Activated naive CD4-positive, alpha-beta T cell treated with anti-CD3 and anti-CD28 coated beads, Interleukin-2, amount 10 ng/mL, durations not matched to agents 7 days and 5 days (primary cell): ENCODE data around the gene DCHS2.
"Not testable (repeated sequence)": the region's sequence is repeated elsewhere in the genome, so short reads cannot be mapped to it uniquely, and the experiment has no call there.

ENCODE experiments used
- CTCF ChIA-PET: fragments of 350-600 bp; sonication (Branson Sonifier 250); formaldehyde crosslinking; loops from one replicate; lab custom pipeline; 2021; ENCODE audit warnings: antibody characterized with exemption; lab: Charles Lee
- DNase-seq: peaks from one replicate; pipeline ENCODE4 v3.0.0-alpha.2; 2020
- H3K27ac Mint-ChIP-seq: one replicate; pipeline ENCODE4 v1.8.0; 2021; ENCODE audit warnings: mild to moderate bottlenecking, moderate library complexity, mixed read lengths
- H3K27me3 Mint-ChIP-seq: one replicate; pipeline ENCODE4 v1.8.0; 2021; ENCODE audit warnings: mild to moderate bottlenecking, mixed read lengths
- H3K36me3 Mint-ChIP-seq: one replicate; pipeline ENCODE4 v1.8.0; 2021; ENCODE audit warnings: mixed read lengths
- H3K4me1 Mint-ChIP-seq: one replicate; pipeline ENCODE4 v1.8.0; 2021; ENCODE audit warnings: mixed read lengths
- H3K4me3 Mint-ChIP-seq: one replicate; pipeline ENCODE4 v1.8.0; 2021; ENCODE audit warnings: mild to moderate bottlenecking, moderate library complexity, mixed read lengths
- H3K9me3 Mint-ChIP-seq: one replicate; pipeline ENCODE4 v1.8.0; 2021; ENCODE audit warnings: mixed read lengths

Gene DCHS2

GRCh38 chr4:154293427-154293826, 198.2 kb downstream of the DCHS2 start:
- H3K27ac Mint-ChIP-seq, result no peak overlapping the region
- CTCF ChIA-PET, result no interaction called here
- no peaks in the 10 kb centered on the region for H3K9me3 Mint-ChIP-seq
- H3K36me3 Mint-ChIP-seq, result no peaks in the 10 kb centered on the region
- no peak overlapping the region for H3K4me3 Mint-ChIP-seq
- no peaks in the 10 kb centered on the region for H3K27me3 Mint-ChIP-seq
- no peak for DNase-seq
- no peaks in the 10 kb centered on the region for H3K4me1 Mint-ChIP-seq

- DNase-seq, result no peak
- CTCF ChIA-PET, result no interaction called here
- Mint-ChIP-seq H3K36me3 (no peaks in the 10 kb centered on the region), H3K27ac (no peak overlapping the region), H3K4me1 (no peaks in the 10 kb centered on the region), H3K9me3 (no peaks in the 10 kb centered on the region), H3K4me3 (no peak overlapping the region), H3K27me3 (no peaks in the 10 kb centered on the region)
Observed at GRCh38 chr4:154292589-154292988, 199.0 kb downstream of the DCHS2 start.

DNA sequence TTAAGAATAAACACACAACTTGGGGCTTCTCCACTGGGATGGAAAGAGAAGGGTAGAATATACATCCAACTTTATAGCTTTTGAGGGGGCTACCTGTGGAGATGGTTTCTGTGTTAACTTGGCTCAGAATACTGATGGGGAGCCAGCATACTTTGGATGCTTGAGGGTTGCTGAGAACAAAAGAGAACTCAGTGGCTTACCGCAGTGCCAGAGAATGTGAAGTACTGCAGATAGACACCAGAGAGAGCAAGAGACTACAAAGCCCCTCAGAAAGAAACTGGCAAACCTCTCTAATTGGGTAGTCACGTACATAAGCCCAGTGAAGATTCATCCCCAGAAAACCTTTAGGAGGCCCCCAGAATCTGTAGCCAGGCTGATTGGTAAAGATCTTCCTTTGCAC, 214.4 kb downstream of the DCHS2 start:
- Mint-ChIP-seq H3K4me1 (no peaks in the 10 kb centered on the region), H3K27ac (no peak overlapping the region), H3K36me3 (no peaks in the 10 kb centered on the region), H3K4me3 (no peak overlapping the region), H3K27me3 (peaks cover 4% of the 10 kb centered on the region), H3K9me3 (no peaks in the 10 kb centered on the region)
- CTCF ChIA-PET, result no interaction called here
- DNase-seq, result no peak

- no peak for DNase-seq
- Mint-ChIP-seq H3K36me3 (no peaks in the 10 kb centered on the region), H3K27me3 (peaks cover 4% of the 10 kb centered on the region), H3K9me3 (no peaks in the 10 kb centered on the region), H3K4me3 (no peak overlapping the region), H3K27ac (no peak overlapping the region), H3K4me1 (no peaks in the 10 kb centered on the region)
- CTCF ChIA-PET, result no interaction called here
Observed at GRCh38 chr4:154276496-154276895, 215.1 kb downstream of the DCHS2 start.

DNA sequence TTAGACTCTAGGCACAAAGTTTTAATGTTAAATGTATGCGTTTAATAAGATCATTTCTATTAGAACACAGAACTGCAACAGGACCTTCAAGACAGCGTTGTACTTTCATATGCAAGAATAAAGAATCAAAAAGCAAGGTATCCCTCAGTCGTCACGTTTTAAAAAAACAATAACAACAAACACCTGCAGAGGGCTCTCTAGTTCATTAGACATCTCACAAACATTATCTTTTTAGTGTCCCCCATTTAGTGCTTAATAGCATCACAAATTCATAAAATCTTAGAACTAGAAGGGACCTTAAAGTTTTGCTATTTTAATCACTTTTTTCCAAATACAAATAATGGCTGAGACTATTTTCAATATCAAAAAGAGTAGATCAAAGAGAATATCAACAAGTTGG, 236.6 kb downstream of the DCHS2 start:
- CTCF ChIA-PET, result no interaction called here
- H3K9me3 Mint-ChIP-seq, result no peaks in the 10 kb centered on the region
- H3K27me3 Mint-ChIP-seq, result no peaks in the 10 kb centered on the region

GRCh38 chr4:154234576-154234975, 257.0 kb downstream of the DCHS2 start:
- Mint-ChIP-seq H3K9me3 (no peaks in the 10 kb centered on the region), H3K27ac (no peak overlapping the region), H3K36me3 (no peaks in the 10 kb centered on the region), H3K4me1 (no peaks in the 10 kb centered on the region), H3K27me3 (no peaks in the 10 kb centered on the region), H3K4me3 (no peak overlapping the region)
- DNase-seq, result no peak
- CTCF ChIA-PET, result no interaction called here

More for the DNA sequence above, 236.6 kb downstream of the DCHS2 start:
- no peak for DNase-seq
- Mint-ChIP-seq H3K4me3 (no peak overlapping the region), H3K4me1 (no peaks in the 10 kb centered on the region), H3K36me3 (no peaks in the 10 kb centered on the region), H3K27ac (no peak overlapping the region)

- H3K4me1 Mint-ChIP-seq, result no peaks in the 10 kb centered on the region
- no peaks in the 10 kb centered on the region for H3K36me3 Mint-ChIP-seq
- no peak overlapping the region for H3K27ac Mint-ChIP-seq
- no peaks in the 10 kb centered on the region for H3K9me3 Mint-ChIP-seq
- H3K4me3 Mint-ChIP-seq, result no peak overlapping the region
- no peak for DNase-seq
- no peaks in the 10 kb centered on the region for H3K27me3 Mint-ChIP-seq
- CTCF ChIA-PET, result no interaction called here
Observed at GRCh38 chr4:154231806-154232478, 259.7 kb downstream of the DCHS2 start.

DNA sequence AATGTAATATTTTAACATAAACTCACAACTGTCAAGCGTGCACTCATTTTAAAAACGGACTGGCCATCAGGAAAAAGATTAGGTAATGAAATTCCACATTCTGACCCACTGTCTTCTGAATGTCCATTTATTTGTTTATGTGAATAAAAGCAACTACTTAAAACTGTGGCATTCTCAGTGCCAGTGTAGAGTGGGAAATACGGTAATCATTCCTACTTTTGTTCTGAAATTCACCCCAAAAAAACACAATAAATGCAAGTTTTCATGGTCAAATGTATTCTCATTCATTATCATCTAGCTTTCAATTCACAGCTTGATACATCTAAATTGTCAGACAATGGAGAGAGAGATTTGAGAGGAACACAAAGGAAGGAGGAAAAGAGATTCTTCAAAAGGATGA, 260.9 kb downstream of the DCHS2 start:
- no peak for DNase-seq
- Mint-ChIP-seq H3K4me3 (no peak overlapping the region), H3K36me3 (no peaks in the 10 kb centered on the region), H3K27ac (no peak overlapping the region), H3K9me3 (no peaks in the 10 kb centered on the region), H3K4me1 (no peaks in the 10 kb centered on the region), H3K27me3 (no peaks in the 10 kb centered on the region)
- CTCF ChIA-PET, result no interaction called here

DNA sequence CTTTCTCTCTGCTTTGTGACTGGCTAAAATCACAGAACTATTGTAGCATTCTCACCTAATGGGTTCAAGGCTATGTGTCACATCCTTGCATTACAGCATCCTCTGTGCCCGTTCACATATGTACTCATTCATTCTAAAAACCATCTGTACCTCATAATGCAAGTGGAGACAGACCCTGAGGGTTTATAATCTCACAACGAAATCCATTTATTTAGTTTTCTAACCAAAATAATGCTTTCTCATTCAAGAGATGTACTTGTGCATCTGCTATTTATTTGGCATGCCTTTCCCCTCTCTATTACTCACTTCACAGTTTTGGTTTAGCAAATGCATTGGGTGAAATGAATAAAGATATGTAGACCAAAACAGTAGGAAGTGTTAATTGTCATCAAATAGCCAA, 261.5 kb downstream of the DCHS2 start:
- no peak for DNase-seq
- H3K4me1 Mint-ChIP-seq, result no peaks in the 10 kb centered on the region
- no peaks in the 10 kb centered on the region for H3K27me3 Mint-ChIP-seq
- no peaks in the 10 kb centered on the region for H3K36me3 Mint-ChIP-seq
- no peaks in the 10 kb centered on the region for H3K9me3 Mint-ChIP-seq
- no peak overlapping the region for H3K4me3 Mint-ChIP-seq
- no peak overlapping the region for H3K27ac Mint-ChIP-seq
- CTCF ChIA-PET, result no interaction called here

DNA sequence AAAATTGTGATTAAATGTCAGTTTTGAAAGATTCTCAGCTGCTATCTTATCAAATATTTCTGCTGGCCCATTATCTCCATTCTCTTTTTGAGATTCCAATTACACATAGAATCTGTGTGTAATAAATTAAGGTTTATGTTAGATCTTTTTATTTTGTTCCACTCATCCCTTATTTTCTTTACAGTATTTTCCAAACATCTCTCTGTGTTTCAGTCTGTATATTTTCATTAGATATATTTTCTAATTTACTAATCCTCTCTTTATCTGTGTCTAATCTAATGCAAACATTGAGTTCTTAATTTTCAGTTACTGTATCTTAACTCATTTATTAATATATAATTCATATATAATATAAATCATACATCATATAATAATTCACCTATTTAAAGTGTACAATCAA, 268.7 kb downstream of the DCHS2 start:
- Mint-ChIP-seq H3K9me3 (peaks cover 6% of the 10 kb centered on the region), H3K4me3 (no peak overlapping the region), H3K4me1 (no peaks in the 10 kb centered on the region), H3K27me3 (no peaks in the 10 kb centered on the region), H3K36me3 (no peaks in the 10 kb centered on the region), H3K27ac (no peak overlapping the region)
- CTCF ChIA-PET, result no interaction called here
- DNase-seq, result no peak

- H3K27ac Mint-ChIP-seq, result no peak overlapping the region
- no peak for DNase-seq
- H3K4me3 Mint-ChIP-seq, result no peak overlapping the region
- peaks cover 4% of the 10 kb centered on the region for H3K27me3 Mint-ChIP-seq
- H3K4me1 Mint-ChIP-seq, result no peaks in the 10 kb centered on the region
- H3K36me3 Mint-ChIP-seq, result no peaks in the 10 kb centered on the region
- CTCF ChIA-PET, result no interaction called here
- H3K9me3 Mint-ChIP-seq, result peaks cover 4% of the 10 kb centered on the region
Observed at GRCh38 chr4:154218051-154218450, 273.5 kb downstream of the DCHS2 start.

GRCh38 chr4:154217384-154217783, 274.2 kb downstream of the DCHS2 start:
- DNase-seq, H3K36me3 Mint-ChIP-seq, CTCF ChIA-PET, H3K4me1 Mint-ChIP-seq, H3K27me3 Mint-ChIP-seq, H3K4me3 Mint-ChIP-seq, H3K9me3 Mint-ChIP-seq, H3K27ac Mint-ChIP-seq: not testable (repeated sequence)

DNA sequence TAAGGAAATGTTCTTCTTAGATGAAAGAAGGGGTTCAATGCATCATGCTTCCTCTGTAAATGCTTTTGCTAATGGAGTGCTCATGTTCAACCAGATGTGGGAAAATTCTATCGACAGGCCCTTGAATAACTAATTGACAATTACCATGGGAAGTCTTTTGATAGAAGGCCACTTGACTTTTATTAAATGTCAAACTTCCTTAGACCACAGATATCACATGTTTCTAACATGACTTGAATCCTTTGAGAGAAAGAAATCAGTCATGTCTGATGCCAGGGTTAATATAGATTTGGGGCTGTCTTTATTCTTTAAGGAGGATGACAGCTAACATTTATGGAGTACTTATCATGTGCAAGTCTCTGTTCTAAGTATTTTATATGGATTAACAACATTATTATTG, 280.1 kb downstream of the DCHS2 start:
- CTCF ChIA-PET, result no interaction called here
- Mint-ChIP-seq H3K27me3 (peaks cover 13% of the 10 kb centered on the region), H3K36me3 (no peaks in the 10 kb centered on the region), H3K4me3 (no peak overlapping the region), H3K9me3 (no peaks in the 10 kb centered on the region), H3K27ac (no peak overlapping the region), H3K4me1 (no peaks in the 10 kb centered on the region)
- DNase-seq, result no peak

DNA sequence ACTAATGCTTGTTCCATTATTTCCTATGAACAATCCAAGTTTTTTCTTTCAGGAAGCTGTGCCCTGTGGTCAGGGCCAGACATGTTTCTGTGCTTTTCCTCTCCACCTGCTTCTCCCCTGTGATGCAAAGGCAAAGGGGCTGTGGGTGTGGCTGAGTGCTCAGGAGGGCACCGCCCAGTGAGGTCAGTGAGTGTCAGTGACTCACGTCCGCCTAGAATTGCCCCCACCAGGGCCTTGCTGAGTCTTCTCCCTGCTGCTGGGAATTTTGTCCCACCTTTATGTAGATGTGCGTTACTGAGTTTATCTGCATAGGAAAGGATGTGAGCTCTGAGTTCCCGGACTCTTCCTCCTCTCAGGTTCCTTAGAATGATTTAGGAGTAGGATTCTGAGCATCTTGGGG, 283.2 kb downstream of the DCHS2 start:
- no peak for DNase-seq
- CTCF ChIA-PET, result no interaction called here
- H3K4me1 Mint-ChIP-seq, result no peaks in the 10 kb centered on the region

DNA sequence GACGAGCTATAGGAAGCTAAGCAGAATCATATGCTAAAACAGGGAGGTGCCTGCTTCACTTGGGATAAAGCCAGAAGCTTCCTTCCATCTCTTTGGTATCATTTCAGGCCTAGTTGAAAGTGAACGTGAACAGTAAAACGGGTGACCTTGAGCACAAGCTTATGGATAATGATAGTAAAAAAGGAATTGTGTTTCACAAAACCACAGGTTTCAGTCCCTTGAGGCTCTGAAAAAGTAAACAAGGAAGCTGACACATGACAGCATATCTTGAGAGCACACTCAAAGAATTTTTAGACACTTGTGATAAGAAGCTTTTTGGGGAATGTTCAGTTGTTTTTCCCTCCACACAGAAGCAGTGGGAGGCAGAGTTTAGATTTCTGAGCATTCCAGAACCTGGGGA, 286.1 kb downstream of the DCHS2 start:
- H3K4me3 Mint-ChIP-seq, result no peak overlapping the region
- no peak overlapping the region for H3K27ac Mint-ChIP-seq
- no peaks in the 10 kb centered on the region for H3K36me3 Mint-ChIP-seq
- H3K9me3 Mint-ChIP-seq, result no peaks in the 10 kb centered on the region
- H3K27me3 Mint-ChIP-seq, result peaks cover 6% of the 10 kb centered on the region
- CTCF ChIA-PET, result no interaction called here
- H3K4me1 Mint-ChIP-seq, result no peaks in the 10 kb centered on the region
- no peak for DNase-seq

More for the DNA sequence above, 283.2 kb downstream of the DCHS2 start:
- H3K27me3 Mint-ChIP-seq, result peaks cover 10% of the 10 kb centered on the region
- no peak overlapping the region for H3K4me3 Mint-ChIP-seq
- no peaks in the 10 kb centered on the region for H3K9me3 Mint-ChIP-seq
- H3K36me3 Mint-ChIP-seq, result no peaks in the 10 kb centered on the region
- no peak overlapping the region for H3K27ac Mint-ChIP-seq

DNA sequence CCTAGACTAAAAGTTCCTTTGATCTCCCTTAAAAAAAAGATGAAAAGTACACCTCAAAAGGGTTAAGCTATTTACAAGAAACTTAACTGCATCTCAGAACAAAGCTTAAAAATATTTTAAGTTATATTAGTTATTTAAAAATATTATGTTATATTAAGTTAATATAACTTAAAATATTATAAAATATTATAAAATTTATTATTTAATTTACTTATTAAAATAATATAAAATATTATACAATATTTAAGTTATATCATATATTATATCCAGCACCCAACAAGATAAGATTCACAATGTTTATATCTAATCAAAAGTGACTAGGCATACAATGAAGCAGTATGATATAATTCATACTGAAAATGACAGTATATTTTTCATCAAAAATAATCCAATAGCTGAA, 296.9 kb downstream of the DCHS2 start:
- H3K36me3 Mint-ChIP-seq, result no peaks in the 10 kb centered on the region
- no peak overlapping the region for H3K27ac Mint-ChIP-seq
- H3K4me1 Mint-ChIP-seq, result no peaks in the 10 kb centered on the region
- no peaks in the 10 kb centered on the region for H3K27me3 Mint-ChIP-seq
- DNase-seq, result no peak
- no peaks in the 10 kb centered on the region for H3K9me3 Mint-ChIP-seq
- CTCF ChIA-PET, result no interaction called here
- no peak overlapping the region for H3K4me3 Mint-ChIP-seq
